Measurements from ENCODE around the gene SUN3. TPM values are rescaled to one million over a fixed set of nuclear protein-coding genes. Genes with fewer than 3 reads are reported as not detected.
A peak's percentile ranks its signal among the peaks of the same experiment; 100 is the strongest.

Gene SUN3
- total and polyA plus RNA-seq, 9 of the 15 experiments (the other 6 are each of a cell fraction or from before 2014, with no cell fraction given), result 0.04 to 0.06 TPM; not detected in 7

DNA sequence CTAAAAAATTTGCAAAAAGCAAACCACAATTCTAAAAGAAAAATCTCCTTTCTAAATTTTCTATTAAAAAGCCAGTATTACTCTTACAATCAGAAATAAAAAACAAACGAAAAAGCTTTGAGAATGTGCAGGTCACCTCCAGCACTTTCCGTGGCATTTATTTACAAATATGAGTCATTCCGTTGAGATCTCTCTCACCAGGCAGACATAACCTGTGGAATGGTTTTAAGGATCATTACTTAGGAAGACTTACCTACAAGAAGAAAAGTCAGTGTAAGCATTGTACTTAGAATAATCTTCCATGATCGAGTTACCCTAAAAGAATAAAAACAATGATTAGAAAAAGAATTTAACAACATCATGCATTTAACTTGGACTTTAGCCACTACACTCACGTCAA, 3.3 kb downstream of the SUN3 start:
- WGBS (ENCODE audit: insufficient coverage, low coverage, missing lambda C conversion rate), result 2% methylated on average over 5 of the region's 5 CpGs
- TF ChIP-seq GATAD2A (IDR thresholded peaks at IDR 0.05), result no peak
- no peak for TF ChIP-seq GABPA (tag; conservative IDR thresholded peaks at IDR 0.05; ENCODE audit: low read depth)
- peak; percentile 20; the same call in 1 of the 2 replicates for TF ChIP-seq JUND (IDR thresholded peaks at IDR 0.05; ENCODE audit: borderline replicate concordance, low read depth, low read length)
- TF ChIP-seq JUND (tag; IDR thresholded peaks at IDR 0.05; ENCODE audit: borderline replicate concordance, low read depth, low read length), result no peak
- no peak for TF ChIP-seq HDAC6 (IDR thresholded peaks at IDR 0.05; ENCODE audit: low read depth, low read length)
- TF ChIP-seq, protein P1, sequence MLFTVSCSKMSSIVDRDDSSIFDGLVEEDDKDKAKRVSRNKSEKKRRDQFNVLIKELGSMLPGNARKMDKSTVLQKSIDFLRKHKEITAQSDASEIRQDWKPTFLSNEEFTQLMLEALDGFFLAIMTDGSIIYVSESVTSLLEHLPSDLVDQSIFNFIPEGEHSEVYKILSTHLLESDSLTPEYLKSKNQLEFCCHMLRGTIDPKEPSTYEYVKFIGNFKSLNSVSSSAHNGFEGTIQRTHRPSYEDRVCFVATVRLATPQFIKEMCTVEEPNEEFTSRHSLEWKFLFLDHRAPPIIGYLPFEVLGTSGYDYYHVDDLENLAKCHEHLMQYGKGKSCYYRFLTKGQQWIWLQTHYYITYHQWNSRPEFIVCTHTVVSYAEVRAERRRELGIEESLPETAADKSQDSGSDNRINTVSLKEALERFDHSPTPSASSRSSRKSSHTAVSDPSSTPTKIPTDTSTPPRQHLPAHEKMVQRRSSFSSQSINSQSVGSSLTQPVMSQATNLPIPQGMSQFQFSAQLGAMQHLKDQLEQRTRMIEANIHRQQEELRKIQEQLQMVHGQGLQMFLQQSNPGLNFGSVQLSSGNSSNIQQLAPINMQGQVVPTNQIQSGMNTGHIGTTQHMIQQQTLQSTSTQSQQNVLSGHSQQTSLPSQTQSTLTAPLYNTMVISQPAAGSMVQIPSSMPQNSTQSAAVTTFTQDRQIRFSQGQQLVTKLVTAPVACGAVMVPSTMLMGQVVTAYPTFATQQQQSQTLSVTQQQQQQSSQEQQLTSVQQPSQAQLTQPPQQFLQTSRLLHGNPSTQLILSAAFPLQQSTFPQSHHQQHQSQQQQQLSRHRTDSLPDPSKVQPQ (CRISPR knock-in tag; IDR thresholded peaks at IDR 0.05; ENCODE audit: borderline replicate concordance), result no peak
- no peak for TF ChIP-seq CCAR2 (IDR thresholded peaks at IDR 0.05; ENCODE audit: low read depth, low read length)
- TF ChIP-seq PCBP2 (IDR thresholded peaks at IDR 0.05; ENCODE audit: low read depth, low read length, poor library complexity, severe bottlenecking), result no peak
- TF ChIP-seq MIER1 (IDR thresholded peaks at IDR 0.05; ENCODE audit: low read depth), result no peak
- peak; percentile 41; the same call in 1 of the 2 replicates for TF ChIP-seq FOSL1 (tag; conservative IDR thresholded peaks at IDR 0.05)
- Histone ChIP-seq H3K79me2 (ENCODE audit: control insufficient read depth, insufficient read depth, low read length) (no peaks in the 10 kb centered on the region), H3K9me1 (ENCODE audit: control insufficient read depth, insufficient read depth, low read length) (no peaks in the 10 kb centered on the region), H3K4me2 (ENCODE audit: insufficient read depth, low read length) (no peak overlapping the region), H3K27me3 (ENCODE audit: control insufficient read depth in 2 of 2, insufficient read depth in 2 of 2, low read length in 2 of 2) (no peaks in the 10 kb centered on the region), H3K4me1 (replicated peaks in 1 of 2; ENCODE audit: control insufficient read depth in 2 of 2, insufficient read depth in 2 of 2, low read length in 2 of 2) (no peaks in the 10 kb centered on the region; a peak in 2 of 5 replicates), H3K9me3 (replicated peaks; ENCODE audit: control insufficient read depth, insufficient read depth, low read depth, low read length) (no peaks in the 10 kb centered on the region), H3K4me3 (no peak overlapping the region), H4K20me1 (replicated peaks; ENCODE audit: control insufficient read depth, insufficient read depth, low read length) (no peaks in the 10 kb centered on the region), H2AFZ (ENCODE audit: low read depth, low read length) (no peak overlapping the region), H3K36me3 (ENCODE audit: control insufficient read depth, insufficient read depth, low read length) (no peaks in the 10 kb centered on the region), H3K9ac (ENCODE audit: insufficient read depth in 1 of 2, low read depth in 2 of 2, low read length in 2 of 2) (no peak overlapping the region), H3K27ac (ENCODE audit: extremely low read depth, low read depth, low read length) (no peak overlapping the region)
- intact Hi-C loops (cut with micrococcal nuclease), result no loop called here
- in situ Hi-C loops (cut with MboI), result no loop called here
- ATAC-seq (no peak), DNase-seq (ENCODE audit: extremely low read depth in 1 of 4, low spot score in 3 of 4) (no peak), FAIRE-seq (no peak)
- ChIA-PET POLR2A (no interaction called here), CTCF (ENCODE audit: low intra/inter-chr PET ratio) (no interaction called here)
- BruUV-seq (replicated peaks), result no TSS peak
